HG02981 (cell line): ENCODE results near the gene RPIA.
"Not testable (repeated sequence)": the region's sequence is repeated elsewhere in the genome, so short reads cannot be mapped to it uniquely, and the experiment has no call there.

ENCODE experiments used
- ATAC-seq: cut with Tn5 transposase; IDR thresholded peaks from one replicate; pipeline ENCODE4 v1.9.1; 2021; ENCODE audit warnings: mild to moderate bottlenecking, moderate library complexity; ENCODE audit not compliant: unreplicated experiment

The RPIA gene

DNA sequence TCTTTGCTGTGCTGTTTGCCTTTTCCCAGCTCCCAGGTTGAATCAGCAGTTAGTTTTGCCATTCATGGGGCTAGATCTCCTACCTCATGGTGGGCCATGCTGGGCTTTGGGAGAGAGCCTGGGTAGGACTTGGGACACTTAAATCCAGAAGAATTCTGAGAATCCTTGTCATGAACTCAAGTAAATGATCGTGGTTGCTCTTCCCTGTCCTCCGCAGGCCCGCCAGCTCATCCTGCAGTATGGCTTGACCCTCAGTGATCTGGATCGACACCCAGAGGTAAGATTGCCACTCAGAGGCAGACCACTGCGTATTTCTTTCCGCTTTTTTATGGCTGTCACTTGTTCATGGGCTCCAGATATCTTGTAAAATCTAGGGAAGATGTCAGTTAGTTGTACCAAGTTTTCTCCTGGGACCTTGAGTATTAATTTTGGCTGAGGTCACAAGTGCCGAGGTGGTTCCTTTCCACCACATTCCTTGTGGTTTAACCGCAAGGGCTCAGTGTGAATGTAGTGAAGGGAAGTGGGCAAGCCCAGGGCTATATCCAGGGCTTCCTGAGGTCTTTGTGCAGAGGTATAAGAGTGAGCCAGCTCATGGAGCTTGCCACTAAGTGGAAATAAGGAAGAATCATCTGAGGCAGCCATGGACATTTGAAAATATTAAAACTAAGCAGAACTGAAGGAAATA, 37.7 kb downstream of the RPIA start:
- ATAC-seq, result no peak

DNA sequence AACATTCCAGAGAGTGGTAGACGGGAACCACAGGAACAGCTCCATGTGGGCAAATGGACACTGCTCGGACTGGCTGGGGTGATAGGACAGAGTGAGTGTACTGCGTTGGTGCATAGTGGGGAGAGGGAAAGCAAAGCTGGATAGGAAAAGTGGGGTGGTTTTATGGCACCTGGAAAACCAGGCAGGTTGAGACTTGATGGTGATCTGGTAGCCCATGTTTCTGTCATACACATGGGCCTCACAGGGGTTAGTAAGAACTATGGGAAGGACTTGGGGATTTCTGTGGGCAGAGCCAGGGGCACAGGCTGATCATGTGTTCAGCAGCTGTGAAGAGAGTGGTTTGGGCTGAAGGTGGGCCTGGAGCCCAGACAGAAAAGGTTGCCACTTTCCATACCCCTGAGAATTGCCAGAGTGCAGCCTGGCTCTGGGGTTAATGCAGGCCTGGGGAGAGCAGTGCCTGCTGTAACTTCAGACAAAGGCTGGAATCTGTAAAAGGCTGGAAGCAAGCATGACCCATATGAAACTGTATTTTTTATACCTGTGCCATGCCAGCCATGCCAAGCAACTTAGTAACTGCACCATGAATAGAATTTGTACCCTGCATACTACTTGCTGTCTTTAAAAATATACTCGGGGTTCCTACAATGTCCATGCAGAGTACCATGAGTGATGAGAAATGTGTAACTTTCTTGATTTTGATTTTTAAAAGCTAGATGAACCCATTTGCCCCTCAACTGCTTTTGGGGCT, 41.9 kb downstream of the RPIA start:
- no peak for ATAC-seq

DNA sequence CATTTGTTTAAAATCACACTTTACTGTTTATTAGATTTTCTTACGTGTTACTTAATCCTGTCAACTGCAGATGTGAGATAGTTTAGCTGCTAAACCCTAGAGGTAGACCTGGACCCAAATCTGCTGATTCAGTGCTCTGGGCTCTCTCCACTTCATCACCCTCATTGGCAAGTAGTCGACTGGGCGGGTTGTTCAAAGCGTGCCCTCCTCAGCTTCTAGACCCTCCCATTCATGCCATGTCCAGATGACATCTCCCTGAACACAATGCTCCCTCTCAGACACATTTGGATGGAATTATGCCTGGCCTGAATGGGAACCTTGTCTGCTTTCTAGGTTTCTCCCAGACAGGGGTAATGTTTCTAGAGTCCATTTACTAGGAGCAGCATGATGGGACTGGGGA, 43.7 kb downstream of the RPIA start:
- no peak for ATAC-seq

DNA sequence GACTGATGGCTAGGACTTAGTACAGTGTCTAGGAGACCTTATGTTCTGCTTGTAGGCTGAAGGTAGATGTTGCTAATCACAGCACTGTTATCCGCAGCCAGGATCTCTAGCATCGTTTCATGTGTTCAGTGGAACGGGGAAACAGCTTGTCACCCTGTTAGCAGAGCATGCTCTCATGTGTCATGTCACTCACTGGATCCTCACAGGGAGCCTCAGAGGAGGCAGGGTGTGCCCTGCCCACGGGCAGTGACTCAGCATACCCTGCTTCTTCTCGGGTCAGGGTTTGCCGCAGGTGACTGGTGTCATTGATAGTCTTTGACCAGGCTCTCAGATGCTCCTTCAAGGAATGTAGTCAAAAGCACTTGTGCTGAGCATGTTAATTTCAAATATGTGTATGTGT, 44.4 kb downstream of the RPIA start:
- ATAC-seq, result no peak

DNA sequence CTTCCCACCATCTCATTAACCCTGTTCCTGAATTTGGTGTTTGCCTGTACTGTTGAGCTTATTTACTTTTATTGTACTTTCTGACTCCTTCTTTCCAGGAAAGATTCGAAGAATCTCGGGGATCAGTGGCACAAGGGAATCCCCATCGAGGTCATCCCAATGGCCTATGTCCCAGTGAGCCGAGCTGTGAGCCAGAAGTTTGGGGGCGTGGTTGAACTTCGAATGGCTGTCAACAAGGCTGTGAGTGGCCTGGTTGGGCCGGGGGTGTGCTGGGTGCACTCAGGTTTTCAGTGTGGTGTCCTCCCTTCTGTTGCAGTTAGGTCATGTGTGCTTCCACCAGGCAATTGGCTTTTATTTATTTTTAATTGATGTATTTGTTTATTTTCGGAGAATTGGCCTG, 45.0 kb downstream of the RPIA start:
- ATAC-seq, result no peak

DNA sequence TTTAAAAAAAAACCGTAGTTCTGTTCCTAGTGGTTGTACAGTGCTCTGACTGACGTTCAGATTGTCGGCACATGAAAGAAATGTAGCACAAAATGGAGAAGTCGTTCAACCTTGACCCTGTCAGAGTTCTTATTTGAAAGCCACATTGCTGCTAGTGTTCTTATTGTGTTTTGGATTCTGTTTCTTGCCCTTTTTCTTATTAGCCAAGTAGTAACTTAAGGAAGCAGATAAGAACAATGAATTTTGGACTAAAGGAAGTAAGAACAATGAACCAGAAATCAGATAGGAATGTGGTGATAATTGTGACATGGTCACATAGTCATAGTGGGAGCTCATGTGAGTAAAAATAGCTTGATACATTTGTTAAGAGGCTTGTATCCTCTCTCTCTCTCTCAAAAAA, 45.9 kb downstream of the RPIA start:
- no peak for ATAC-seq

DNA sequence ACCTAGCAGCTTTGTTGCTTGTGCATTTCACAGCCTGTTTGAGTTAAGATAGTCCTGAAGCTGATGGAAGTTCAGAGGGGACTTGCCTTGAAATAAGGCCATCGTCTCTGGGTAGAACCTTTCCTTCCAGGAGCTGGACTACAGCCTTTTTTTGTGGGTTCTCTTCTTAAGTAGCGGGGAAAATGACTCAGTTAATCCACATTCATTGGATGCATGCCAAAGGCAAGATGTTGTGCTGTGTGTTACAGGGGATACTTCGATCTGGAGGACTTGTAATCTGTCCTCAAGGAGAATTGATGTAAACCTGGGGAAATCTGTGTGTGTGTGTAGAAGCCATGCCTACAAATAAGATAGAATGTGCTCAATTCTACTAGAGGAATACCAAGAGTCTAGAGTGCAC, 46.8 kb downstream of the RPIA start:
- ATAC-seq, result no peak

DNA sequence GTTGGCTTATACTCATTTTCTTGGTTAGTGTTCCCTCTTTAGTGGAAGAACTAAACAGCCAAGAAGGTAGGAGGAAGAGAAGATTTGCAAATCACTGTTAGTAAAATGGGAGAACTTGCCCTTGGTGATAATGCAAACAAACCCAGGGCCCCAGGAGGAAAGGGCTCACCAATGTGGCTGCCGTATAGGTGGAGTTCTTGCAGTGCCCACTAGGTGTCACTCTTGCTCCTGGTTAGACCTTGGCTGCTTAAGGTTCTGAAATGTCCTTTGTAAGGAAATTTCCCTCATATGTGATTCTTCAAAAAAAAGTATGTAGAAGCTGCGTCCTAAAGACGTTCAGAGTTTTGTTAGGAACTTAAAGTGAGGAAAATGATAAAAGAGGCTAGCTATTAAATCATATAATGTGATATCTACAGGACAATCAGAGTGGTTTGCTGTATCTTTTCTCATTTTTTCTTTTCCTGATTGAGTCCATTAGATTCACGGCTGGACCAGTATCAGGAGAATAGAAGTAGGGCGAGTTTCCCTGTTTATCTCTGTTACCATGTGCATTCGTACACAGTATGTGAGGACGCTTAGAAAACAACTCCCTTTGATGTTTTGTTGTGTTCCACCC, 48.6 kb downstream of the RPIA start:
- ATAC-seq, result peak; percentile 74

DNA sequence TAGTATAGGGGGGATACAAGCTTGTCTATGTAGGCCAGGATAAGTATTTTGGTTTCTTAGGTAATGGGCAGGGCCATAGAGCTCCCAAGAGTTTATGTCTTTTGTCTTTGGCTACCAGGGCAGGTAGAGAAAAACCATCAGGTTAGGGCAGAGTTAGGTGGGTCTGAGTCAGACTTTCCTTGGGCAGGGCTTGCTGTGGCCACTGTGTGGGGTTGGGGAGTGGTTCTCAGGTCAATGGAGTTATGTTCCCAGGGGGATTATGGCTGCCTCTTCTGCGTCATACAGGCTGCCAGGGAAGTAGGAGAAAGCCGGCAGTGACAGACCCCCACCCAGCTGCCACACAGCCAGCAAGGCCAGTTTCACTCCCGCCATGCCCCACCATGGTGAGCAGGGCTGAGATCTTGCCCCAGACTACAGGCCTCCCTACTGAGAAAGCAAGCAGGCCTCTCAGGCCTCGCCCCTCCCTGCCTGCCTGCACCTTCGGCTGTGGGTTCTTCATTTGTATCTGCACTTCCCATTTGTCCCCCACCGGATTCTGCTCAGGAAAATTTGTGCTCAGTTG, 55.5 kb downstream of the RPIA start:
- ATAC-seq, result no peak

DNA sequence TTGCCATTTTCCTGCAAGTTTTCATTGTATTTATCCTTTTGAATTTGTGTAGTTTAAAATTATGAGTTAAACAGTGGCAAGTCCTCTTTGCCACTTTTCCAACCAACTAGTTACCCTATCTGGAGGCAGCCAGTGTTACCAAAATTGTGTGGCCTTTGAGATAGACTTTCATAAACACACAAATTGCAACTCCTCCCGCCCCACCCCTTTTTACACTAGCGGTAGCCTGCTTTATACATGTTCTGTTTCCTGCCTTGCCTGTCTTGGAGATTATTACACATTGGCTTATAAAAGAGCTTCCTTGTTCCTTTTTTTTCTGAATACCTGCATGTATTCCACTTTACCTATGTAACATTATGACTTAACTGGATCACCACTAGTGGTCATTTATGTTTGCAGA, 56.5 kb downstream of the RPIA start:
- ATAC-seq, result no peak

DNA sequence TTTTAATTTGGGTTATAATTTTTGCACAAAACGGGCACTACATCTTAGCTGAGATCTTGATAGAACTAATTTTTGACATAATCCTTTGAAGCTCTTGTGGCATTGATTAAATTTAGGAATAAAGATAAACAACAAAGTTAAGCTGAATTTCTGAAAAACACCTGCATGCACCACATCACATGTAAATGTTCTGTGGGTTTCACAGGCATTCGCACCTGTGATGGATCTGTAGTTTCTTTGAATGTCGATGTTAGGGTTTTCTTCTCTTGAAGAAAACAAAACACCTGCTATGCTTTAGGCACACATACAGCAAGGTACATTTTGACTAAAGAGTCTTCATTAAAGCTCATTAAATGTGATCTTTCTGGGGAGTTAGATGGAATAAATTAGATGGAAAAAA, 60.3 kb downstream of the RPIA start:
- ATAC-seq, result no peak

DNA sequence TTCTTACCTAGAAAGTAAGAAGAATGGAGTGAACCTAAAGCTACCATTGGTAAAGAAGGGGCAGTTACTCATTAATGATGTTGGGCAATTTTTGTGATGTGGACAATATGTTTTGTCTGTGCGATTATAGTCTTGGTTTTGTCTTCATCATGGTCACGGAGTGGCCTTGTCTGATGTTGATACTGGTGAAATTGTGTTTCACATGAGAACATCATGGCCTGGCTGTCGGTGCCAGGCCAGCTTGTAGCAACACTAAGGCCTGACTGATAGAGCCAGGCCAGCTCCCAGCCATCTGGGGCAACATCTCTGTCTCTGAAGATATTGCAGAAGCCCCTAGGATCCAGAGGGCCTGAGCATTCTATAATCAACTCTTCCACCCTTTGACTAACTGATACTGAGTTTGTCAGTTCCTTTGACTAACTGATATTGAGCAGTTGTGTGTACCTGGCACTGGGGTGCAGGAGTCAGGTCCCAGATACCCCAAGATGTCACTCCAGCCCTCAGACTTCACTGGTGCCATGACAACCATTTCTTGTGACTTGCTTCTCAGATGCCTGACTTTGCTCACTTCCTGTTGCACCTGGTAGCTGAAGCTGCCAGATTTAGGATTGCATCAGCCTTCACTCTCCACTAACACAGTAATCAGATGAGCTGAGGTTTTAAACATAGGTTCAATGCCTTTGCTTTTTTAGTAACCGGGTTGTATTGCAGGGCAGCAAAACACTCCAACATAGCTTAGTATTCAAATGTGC, 62.5 kb downstream of the RPIA start:
- peak; percentile 92 for ATAC-seq

DNA sequence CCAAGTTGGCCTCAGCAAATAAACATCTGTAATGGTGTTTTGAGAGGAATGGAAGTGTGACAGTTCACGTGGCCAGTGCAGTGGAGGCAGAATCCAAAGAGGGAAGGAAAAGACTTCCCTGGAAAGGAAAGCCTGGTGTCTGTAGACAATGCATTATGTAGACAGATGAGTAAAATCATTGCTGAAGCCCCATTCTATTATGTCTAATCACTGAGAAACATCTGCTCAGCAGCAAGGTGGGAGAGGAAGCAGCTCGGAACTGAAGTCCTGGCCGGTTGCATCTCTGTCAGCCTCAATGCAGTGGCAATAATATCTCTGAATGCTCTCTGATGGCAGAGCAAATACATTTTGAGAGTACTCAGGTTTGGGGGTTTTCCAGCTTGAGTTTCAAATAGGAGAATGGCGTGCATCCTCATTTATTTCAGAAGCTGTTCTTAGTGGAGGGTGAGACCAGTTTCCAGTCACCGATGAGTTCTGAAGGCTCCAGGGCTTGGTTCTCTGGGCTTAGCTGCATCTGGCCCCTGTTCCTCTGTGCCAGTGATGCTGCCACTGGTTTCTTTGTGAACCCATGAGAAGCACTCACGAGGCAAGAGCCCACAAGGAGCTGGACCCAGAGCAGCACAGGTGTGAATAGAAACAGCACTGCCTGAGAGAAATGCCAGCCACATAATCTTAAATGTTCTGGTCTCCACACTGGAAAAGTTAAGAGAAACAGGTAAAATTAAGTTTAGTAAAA, 63.3 kb downstream of the RPIA start:
- ATAC-seq, result peak; percentile 27

DNA sequence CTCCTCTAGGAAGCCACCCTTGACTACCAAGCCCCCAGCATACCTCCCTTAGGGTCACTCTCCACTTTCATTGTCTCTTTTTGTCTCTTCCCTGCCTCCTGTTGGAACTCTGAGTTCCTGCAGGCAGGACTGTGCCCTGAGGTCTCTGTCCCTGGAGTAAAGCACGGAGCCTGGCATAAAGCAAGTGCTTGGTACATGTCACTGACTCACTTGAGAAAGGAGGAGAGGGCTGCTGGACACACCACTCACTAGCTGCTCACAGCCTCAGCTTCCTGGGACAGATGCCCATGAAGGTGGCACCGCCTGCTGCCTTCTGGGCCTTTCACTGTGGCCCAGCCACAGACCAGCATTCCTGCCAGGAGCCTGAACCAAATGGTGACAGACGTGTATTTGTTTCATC, 64.4 kb downstream of the RPIA start:
- no peak for ATAC-seq

DNA sequence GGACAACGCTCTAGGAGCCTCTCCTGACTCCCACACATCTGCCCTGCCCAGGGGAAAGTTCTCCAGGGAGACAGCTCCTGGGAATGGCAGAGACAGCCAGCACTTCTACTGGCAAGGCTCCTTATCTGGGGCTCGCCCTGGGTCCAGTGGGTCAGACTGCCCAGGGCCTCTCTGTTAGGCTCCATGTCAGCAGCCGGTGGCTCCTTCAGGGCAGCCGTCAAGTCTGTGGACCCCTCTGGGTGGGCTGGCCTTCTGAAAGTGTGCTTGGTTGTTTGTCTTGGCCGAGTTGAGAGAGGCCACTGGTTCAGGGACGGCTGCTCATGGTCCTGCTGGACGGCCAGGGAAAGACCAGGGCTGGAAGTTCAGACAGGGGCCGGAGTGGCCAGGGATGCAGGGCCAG, 65.6 kb downstream of the RPIA start:
- ATAC-seq, result no peak

DNA sequence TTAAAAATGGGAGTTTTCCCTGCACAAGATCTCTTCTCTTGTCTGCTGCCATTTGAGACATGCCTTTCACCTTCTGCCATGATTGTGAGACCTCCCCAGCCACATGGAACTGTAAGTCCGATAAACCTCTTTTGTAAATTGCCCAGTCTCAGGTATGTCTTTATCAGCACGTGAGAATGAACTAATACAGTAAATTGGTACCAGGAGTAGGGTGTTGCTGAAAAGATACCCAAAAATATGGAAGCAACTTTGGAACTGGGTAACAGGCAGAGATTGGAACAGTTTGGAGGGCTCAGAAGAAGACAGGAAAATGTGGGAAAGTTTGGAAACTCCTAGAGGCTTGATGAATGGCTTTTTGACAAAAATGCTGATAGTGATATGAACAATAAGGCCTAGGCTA, 67.2 kb downstream of the RPIA start:
- ATAC-seq, result not testable (repeated sequence)

DNA sequence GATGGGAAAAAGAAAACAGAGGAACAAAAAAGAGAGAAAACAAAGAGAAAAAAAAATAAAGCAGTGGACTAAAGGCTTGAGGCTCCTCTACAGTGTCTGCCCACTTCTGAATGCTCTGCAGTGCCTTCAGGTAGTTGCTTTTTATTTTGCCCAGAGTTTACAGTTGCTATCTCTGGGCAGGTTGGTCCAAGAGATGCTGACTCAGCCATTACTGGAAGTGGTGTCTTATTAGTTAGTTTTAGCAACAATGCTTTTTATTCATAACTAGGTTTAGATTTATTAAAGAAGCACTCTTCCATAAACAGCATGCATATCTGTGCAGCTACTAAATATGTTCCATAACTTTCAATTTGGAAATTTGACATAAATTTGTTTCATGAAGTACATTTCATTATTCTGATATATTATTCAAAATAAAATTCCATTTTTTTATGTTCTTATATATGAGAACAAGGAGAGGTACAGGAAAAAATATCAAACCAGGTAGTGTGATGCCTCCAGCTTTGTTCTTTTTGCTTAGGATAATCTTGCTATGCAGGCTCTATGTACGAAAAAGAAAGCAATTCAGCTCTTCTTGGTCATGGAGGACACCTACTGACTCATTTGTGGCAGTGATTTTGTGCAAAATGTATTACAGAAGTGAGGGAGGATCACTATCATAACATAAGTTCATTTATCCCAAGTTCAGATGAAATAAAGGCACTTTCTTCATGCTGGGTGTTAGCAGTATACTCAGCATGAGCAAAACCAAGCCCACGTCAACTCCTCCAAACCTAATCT, 69.5 kb downstream of the RPIA start:
- no peak for ATAC-seq

DNA sequence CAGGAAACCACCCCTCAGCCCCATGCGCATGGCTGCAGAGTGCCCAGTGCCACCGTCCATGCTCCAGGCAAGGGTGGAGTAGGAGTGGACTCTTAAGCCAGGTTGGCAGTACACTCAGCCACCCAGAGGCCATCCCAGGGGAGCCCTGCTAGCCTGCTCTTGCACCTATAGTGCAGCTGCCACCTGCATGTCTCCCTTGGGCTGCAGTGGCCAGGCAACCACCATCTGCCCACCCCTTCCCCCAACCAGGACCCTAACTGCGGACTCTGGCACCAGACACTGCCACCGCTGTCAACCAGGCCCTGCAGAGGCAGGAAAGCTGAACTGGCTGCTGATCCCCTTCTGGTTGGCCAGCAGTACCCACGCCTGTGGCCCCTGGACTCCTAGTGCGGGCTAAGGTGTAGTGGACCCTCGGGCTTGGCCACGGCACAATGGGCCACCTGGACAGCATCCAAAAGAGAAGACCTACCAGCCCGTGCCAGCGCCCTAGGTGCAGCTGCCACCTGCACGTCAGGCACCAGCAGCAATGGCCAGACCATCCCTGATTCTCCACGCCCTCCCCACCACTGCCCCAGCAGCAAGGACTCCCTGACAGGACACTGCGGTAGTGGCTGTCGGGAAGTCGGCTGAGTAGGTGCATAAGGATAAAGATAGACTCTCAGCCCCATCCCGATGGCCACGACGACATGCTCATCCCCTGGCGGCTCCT, 72.8 kb downstream of the RPIA start:
- ATAC-seq, result no peak

DNA sequence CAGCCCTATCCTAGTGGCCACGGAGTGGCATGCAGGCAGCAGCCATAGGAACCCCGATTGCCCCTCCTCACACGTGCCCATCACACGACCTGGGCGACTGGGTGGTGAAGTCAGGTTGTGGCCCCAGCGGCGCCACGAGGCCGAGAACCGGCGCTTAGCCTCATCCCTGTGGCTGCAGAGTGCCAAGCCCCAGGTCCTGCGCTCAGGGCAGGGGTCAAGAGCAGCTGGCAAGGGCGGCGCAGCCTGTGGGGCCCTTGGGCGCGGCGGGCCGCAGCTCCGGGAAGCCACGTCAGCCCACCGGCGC, 73.3 kb downstream of the RPIA start:
- no peak for ATAC-seq
